GM10248 (cell line): ENCODE data around the gene KATNAL2.

Experiments
- CTCF ChIA-PET: fragments of 300-600 bp; sonication (Branson Sonifier 250); formaldehyde crosslinking; extraction: SDS; loops from one replicate; lab custom pipeline; 2021; ENCODE audit warnings: antibody characterized with exemption; lab: Yijun Ruan, JAX
- POLR2A ChIA-PET: fragments of 350-650 bp; sonication (Branson Sonifier 250); formaldehyde crosslinking; extraction: SDS; loops from one replicate; lab custom pipeline; 2020; ENCODE audit warnings: antibody characterized with exemption; lab: Yijun Ruan, JAX
- DNase-seq: peaks from one replicate; pipeline ENCODE4 v3.0.0; 2012; ENCODE audit errors: extremely low spot score
- CTCF ChIP-seq: IDR thresholded peaks from 2 replicates; pipeline ENCODE4 v1.5.1; 2012; ENCODE audit warnings: mild to moderate bottlenecking, low read depth; ENCODE audit errors: extremely low read depth, missing control alignments, control extremely low read depth

Gene KATNAL2

GRCh38 chr18:46891742-46892214, 25.6 kb upstream of the KATNAL2 start:
- POLR2A ChIA-PET, result no interaction called here
- CTCF ChIA-PET, result no interaction called here
- peak; percentile 68 for DNase-seq
- TF ChIP-seq CTCF, result no peak

GRCh38 chr18:46892842-46893241, 24.6 kb upstream of the KATNAL2 start:
- CTCF ChIA-PET, result no interaction called here
- no peak for TF ChIP-seq CTCF
- POLR2A ChIA-PET, result interaction anchor here (1.1 kb wide), 1 partner anchor 24 kb away, joined by 4 read pairs; the partner anchor contains the start of genes KATNAL2 and PIAS2
- DNase-seq, result peak; percentile 21

DNA sequence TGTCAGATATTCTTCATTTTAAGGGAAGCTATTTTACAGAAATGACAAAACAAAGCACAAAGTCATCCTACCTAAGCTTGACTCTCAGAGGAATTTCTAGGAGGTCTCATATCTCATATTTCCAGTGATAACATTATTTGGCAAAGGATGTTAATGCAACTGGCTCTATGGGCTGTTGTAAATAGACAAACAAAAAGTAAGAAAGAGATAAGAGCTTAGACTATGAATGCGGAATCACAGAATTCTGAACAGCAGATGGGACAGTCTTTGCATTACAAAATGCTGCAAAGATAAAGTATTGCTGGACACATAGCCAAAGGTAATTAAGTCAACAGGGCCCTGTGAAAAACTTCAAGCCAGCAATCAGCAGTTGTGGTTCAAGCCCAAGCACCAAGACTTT, 24.0 kb upstream of the KATNAL2 start:
- TF ChIP-seq CTCF, result no peak

DNA sequence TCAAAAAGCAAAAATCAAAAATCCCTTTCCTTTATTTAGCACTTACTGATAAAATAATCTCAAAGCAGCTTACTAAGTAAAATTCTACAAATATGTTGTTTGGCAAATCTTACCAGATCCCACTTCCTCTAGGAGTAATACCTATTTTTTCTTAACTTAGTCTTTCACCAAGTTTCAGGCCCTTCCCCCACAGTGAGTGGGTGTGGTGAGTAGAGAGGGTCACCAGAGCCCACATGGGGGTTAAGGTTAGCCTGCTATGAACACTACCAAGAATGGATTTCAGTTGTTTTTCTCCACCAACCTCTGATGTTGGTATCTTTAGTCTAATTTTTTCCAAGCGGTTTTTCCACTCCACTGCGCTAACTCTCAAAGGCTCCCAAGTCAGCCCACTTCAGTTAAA, 23.3 kb upstream of the KATNAL2 start:
- no peak for TF ChIP-seq CTCF
- ChIA-PET POLR2A (no interaction called here), CTCF (interaction anchor here (1.2 to 1.4 kb wide), 2 partner anchors 15 to 17 kb away, joined by 3 read pairs; no protein-coding TSS in a partner anchor)
- no peak for DNase-seq

More for the DNA sequence above, 24.0 kb upstream of the KATNAL2 start:
- ChIA-PET CTCF (interaction anchor here (0.8 kb wide), 1 partner anchor 16 kb away, joined by 3 read pairs; no protein-coding TSS in a partner anchor), POLR2A (interaction anchor here (1.1 kb wide), 1 partner anchor 24 kb away, joined by 4 read pairs; the partner anchor contains the start of genes KATNAL2 and PIAS2)
- no peak for DNase-seq

DNA sequence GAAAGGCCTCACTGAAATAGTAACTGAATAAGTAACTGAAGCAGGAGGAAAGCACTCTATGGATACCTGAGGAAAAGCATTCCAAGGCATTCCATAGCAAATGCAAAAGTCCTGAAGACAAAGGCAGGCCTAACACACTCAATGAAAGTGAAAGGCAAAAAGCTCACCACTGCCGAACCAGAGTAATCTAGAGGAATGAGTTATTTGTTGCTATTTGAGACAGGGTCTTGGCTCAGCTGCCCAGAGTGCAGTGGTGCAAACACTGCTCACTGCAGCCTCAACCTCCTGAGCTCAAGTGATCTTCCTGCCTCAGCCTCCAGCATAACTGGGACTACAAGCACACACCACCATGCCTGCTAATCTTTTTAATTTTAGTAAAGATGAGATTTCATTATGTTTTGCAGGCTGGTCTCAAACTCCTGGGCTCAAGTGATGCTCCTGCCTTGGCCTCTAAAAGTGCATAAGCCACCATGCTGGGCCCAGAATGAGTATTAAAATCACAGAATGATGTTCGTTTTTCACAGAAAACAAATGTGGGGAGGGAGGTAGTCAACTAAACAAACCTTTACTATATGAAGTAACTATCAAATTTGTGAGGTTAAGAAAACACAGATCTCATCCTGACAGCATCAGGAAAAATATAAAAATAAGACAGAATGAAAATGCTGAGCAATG, 18.0 kb upstream of the KATNAL2 start:
- CTCF ChIA-PET, result interaction anchor here (1.2 to 3.7 kb wide), 2 partner anchors 15 to 241 kb away, joined by 3 to 17 read pairs; no protein-coding TSS in a partner anchor
- DNase-seq, result peak; percentile 41
- TF ChIP-seq CTCF, result no peak
- POLR2A ChIA-PET, result interaction anchor here (1.0 kb wide), 1 partner anchor 18 kb away, joined by 5 read pairs; the partner anchor contains the start of genes KATNAL2 and PIAS2

- ChIA-PET CTCF (no interaction called here), POLR2A (no interaction called here)
- DNase-seq, result no peak
- no peak for TF ChIP-seq CTCF
Observed at GRCh38 chr18:46903406-46903805, 14.0 kb upstream of the KATNAL2 start.
